Large intestine (tissue), 3 donors: ENCODE data around the gene APOLD1. TPM values are rescaled to one million over a fixed set of nuclear protein-coding genes. Genes with fewer than 3 reads are reported as not detected.
"Not testable (repeated sequence)": the region's sequence is repeated elsewhere in the genome, so short reads cannot be mapped to it uniquely, and the experiment has no call there.

Source experiments
- DNase-seq, 2 donors: peaks; one replicate each; pipeline versions ENCODE4 v3.0.0 to v3.0.0-alpha.2; 2013
- H3K27ac ChIP-seq: one replicate; pipeline ENCODE4 v1.5.1; 2013; ENCODE audit warnings: low read length
- H3K27me3 ChIP-seq: 2 replicates; pipeline ENCODE4 v1.6.1; 2013; ENCODE audit warnings: low read length; ENCODE audit not compliant: control insufficient read depth, insufficient read depth
- H3K36me3 ChIP-seq: 2 replicates; pipeline ENCODE4 v1.6.1; 2013; ENCODE audit warnings: low read length; ENCODE audit not compliant: control insufficient read depth, insufficient read depth
- H3K4me1 ChIP-seq: one replicate; pipeline ENCODE4 v1.6.1; 2013; ENCODE audit warnings: low read length; ENCODE audit not compliant: control insufficient read depth, insufficient read depth
- H3K4me3 ChIP-seq: one replicate; pipeline ENCODE4 v1.5.1; 2013; ENCODE audit warnings: low read length
- H3K9me3 ChIP-seq: one replicate; pipeline ENCODE4 v1.6.1; 2013; ENCODE audit warnings: mild to moderate bottlenecking, low read depth, low read length, moderate library complexity; ENCODE audit not compliant: control insufficient read depth
- WGBS: methylation state at CpG from one replicate; pipeline ENCODE4 v1.1.5; 2013; ENCODE audit warnings: low lambda C conversion rate; ENCODE audit not compliant: insufficient coverage; 5-methylcytosine and 5-hydroxymethylcytosine counted together
- polyA plus RNA-seq: library from polyadenylated mRNA; unstranded; fragments of 120-200 nt; gene quantifications from one replicate; pipeline ENCODE4 v1.2.1, GENCODE V29; 2013

Gene APOLD1
- polyA plus RNA-seq, 1 donor, result 13.8 TPM

GRCh38 chr12:12819221-12819620, 33.8 kb downstream of the APOLD1 start:
- no peak for DNase-seq
- no CpG with 5 or more reads among the region's 2 CpGs for WGBS
- H3K27ac ChIP-seq, result no peak overlapping the region
- H3K4me3 ChIP-seq, result no peak overlapping the region
- H3K9me3 ChIP-seq, result no peaks in the 10 kb centered on the region
- H3K27me3 ChIP-seq, result no peaks in the 10 kb centered on the region
- peaks cover 3% of the 10 kb centered on the region for H3K4me1 ChIP-seq
- H3K36me3 ChIP-seq, result peaks cover 58% of the 10 kb centered on the region

- H3K4me1 ChIP-seq, result no peaks in the 10 kb centered on the region
- H3K36me3 ChIP-seq, result peaks cover 64% of the 10 kb centered on the region
- DNase-seq, result no peak
- no CpG with 5 or more reads among the region's 2 CpGs for WGBS
- no peaks in the 10 kb centered on the region for H3K9me3 ChIP-seq
- no peaks in the 10 kb centered on the region for H3K27me3 ChIP-seq
- H3K27ac ChIP-seq, result no peak overlapping the region
- H3K4me3 ChIP-seq, result no peak overlapping the region
Measured at GRCh38 chr12:12819752-12820311, 34.4 kb downstream of the APOLD1 start.

GRCh38 chr12:12820376-12820775, 34.9 kb downstream of the APOLD1 start:
- H3K4me3 ChIP-seq, H3K27me3 ChIP-seq, H3K27ac ChIP-seq, H3K9me3 ChIP-seq, H3K4me1 ChIP-seq, DNase-seq: not testable (repeated sequence)
- peaks cover 67% of the 10 kb centered on the region for H3K36me3 ChIP-seq
- WGBS, result 100% methylated on average over 1 of the region's 11 CpGs

- H3K27ac ChIP-seq, result no peak overlapping the region
- DNase-seq, result no peak
- H3K27me3 ChIP-seq, result no peaks in the 10 kb centered on the region
- peaks cover 71% of the 10 kb centered on the region for H3K36me3 ChIP-seq
- no peak overlapping the region for H3K4me3 ChIP-seq
- WGBS, result 90% methylated on average over 1 of the region's 6 CpGs
- H3K9me3 ChIP-seq, result no peaks in the 10 kb centered on the region
- H3K4me1 ChIP-seq, result no peaks in the 10 kb centered on the region
Measured at GRCh38 chr12:12821975-12822374, 36.5 kb downstream of the APOLD1 start.

- WGBS, result 80% methylated on average over 1 of the region's 4 CpGs
- Histone ChIP-seq H3K27ac (no peak overlapping the region), H3K27me3 (no peaks in the 10 kb centered on the region), H3K4me1 (no peaks in the 10 kb centered on the region), H3K36me3 (peaks cover 70% of the 10 kb centered on the region), H3K9me3 (no peaks in the 10 kb centered on the region), H3K4me3 (no peak overlapping the region)
- no peak for DNase-seq
Measured at GRCh38 chr12:12822886-12823285, 37.4 kb downstream of the APOLD1 start.

GRCh38 chr12:12823300-12823699, 37.8 kb downstream of the APOLD1 start:
- Histone ChIP-seq H3K9me3 (no peaks in the 10 kb centered on the region), H3K4me3 (no peak overlapping the region), H3K4me1 (no peaks in the 10 kb centered on the region), H3K27ac (no peak overlapping the region), H3K36me3 (peaks cover 71% of the 10 kb centered on the region), H3K27me3 (no peaks in the 10 kb centered on the region)
- WGBS, result no CpG with 5 or more reads among the region's 2 CpGs
- DNase-seq, result no peak

GRCh38 chr12:12823811-12824210, 38.4 kb downstream of the APOLD1 start:
- Histone ChIP-seq H3K27ac (no peak overlapping the region), H3K36me3 (peaks cover 73% of the 10 kb centered on the region), H3K4me3 (no peak overlapping the region), H3K4me1 (no peaks in the 10 kb centered on the region), H3K9me3 (no peaks in the 10 kb centered on the region), H3K27me3 (no peaks in the 10 kb centered on the region)
- WGBS, result no CpG with 5 or more reads among the region's 5 CpGs
- DNase-seq, result no peak

- Histone ChIP-seq H3K27me3 (no peaks in the 10 kb centered on the region), H3K36me3 (peaks cover 21% of the 10 kb centered on the region), H3K4me3 (no peak overlapping the region), H3K27ac (peak overlapping the region; percentile 93), H3K4me1 (peaks cover 41% of the 10 kb centered on the region), H3K9me3 (no peaks in the 10 kb centered on the region)
- peak; percentile 79 to 82 for DNase-seq
- WGBS, result no CpG with 5 or more reads among the region's 7 CpGs
Measured at GRCh38 chr12:12835378-12836146, 50.1 kb downstream of the APOLD1 start.

GRCh38 chr12:12836571-12836970, 51.1 kb downstream of the APOLD1 start:
- peak overlapping the region; percentile 93 for H3K27ac ChIP-seq
- no peaks in the 10 kb centered on the region for H3K9me3 ChIP-seq
- DNase-seq, result peak in 1 of 2 donors; percentile 66
- H3K4me3 ChIP-seq, result no peak overlapping the region
- no peaks in the 10 kb centered on the region for H3K27me3 ChIP-seq
- H3K36me3 ChIP-seq, result peaks cover 17% of the 10 kb centered on the region
- no CpG with 5 or more reads among the region's 6 CpGs for WGBS
- peaks cover 41% of the 10 kb centered on the region for H3K4me1 ChIP-seq

GRCh38 chr12:12837025-12837812, 51.8 kb downstream of the APOLD1 start:
- no CpG with 5 or more reads among the region's 15 CpGs for WGBS
- H3K27ac ChIP-seq, result peak overlapping the region; percentile 93
- DNase-seq, result peak; percentile 57 to 79
- H3K36me3 ChIP-seq, result peaks cover 12% of the 10 kb centered on the region
- peaks cover 41% of the 10 kb centered on the region for H3K4me1 ChIP-seq
- H3K4me3 ChIP-seq, result no peak overlapping the region
- H3K9me3 ChIP-seq, result no peaks in the 10 kb centered on the region
- H3K27me3 ChIP-seq, result no peaks in the 10 kb centered on the region
